ENCODE results near the gene JMJD8.

The JMJD8 gene

GRCh38 chr16:640614-641013, 43.5 kb downstream of the JMJD8 start:
- no peak for DNase-seq (ENCODE audit: low read depth in 1 of 2, low spot score in 1 of 2)
- H3K27me3 ChIP-seq (ENCODE audit: insufficient read depth, poor library complexity, severe bottlenecking), result no peaks in the 10 kb centered on the region
- no peak for TF ChIP-seq POLR2AphosphoS5 (IDR thresholded peaks at IDR 0.05; ENCODE audit: low read depth)
- TF ChIP-seq SPI1 (IDR thresholded peaks at IDR 0.05; ENCODE audit: borderline replicate concordance, low read depth), result no peak
- TF ChIP-seq CTCF (IDR thresholded peaks at IDR 0.05; ENCODE audit: insufficient read depth, low read length), result no peak
- TF ChIP-seq, protein P1, sequence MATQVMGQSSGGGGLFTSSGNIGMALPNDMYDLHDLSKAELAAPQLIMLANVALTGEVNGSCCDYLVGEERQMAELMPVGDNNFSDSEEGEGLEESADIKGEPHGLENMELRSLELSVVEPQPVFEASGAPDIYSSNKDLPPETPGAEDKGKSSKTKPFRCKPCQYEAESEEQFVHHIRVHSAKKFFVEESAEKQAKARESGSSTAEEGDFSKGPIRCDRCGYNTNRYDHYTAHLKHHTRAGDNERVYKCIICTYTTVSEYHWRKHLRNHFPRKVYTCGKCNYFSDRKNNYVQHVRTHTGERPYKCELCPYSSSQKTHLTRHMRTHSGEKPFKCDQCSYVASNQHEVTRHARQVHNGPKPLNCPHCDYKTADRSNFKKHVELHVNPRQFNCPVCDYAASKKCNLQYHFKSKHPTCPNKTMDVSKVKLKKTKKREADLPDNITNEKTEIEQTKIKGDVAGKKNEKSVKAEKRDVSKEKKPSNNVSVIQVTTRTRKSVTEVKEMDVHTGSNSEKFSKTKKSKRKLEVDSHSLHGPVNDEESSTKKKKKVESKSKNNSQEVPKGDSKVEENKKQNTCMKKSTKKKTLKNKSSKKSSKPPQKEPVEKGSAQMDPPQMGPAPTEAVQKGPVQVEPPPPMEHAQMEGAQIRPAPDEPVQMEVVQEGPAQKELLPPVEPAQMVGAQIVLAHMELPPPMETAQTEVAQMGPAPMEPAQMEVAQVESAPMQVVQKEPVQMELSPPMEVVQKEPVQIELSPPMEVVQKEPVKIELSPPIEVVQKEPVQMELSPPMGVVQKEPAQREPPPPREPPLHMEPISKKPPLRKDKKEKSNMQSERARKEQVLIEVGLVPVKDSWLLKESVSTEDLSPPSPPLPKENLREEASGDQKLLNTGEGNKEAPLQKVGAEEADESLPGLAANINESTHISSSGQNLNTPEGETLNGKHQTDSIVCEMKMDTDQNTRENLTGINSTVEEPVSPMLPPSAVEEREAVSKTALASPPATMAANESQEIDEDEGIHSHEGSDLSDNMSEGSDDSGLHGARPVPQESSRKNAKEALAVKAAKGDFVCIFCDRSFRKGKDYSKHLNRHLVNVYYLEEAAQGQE (IDR thresholded peaks at IDR 0.05; ENCODE audit: insufficient replicate concordance, low read depth), result no peak
- TF ChIP-seq GABPA (IDR thresholded peaks at IDR 0.05; ENCODE audit: low read depth), result no peak
- H3K27ac ChIP-seq (replicated peaks), result no peak overlapping the region
- H3K4me3 ChIP-seq (replicated peaks; ENCODE audit: insufficient read depth, low read length), result peak overlapping the region; percentile 68

- no peak overlapping the region for H3K27ac ChIP-seq (replicated peaks)
- no peak for TF ChIP-seq POLR2AphosphoS5 (IDR thresholded peaks at IDR 0.05; ENCODE audit: low read depth)
- TF ChIP-seq CTCF (IDR thresholded peaks at IDR 0.05; ENCODE audit: insufficient read depth, low read length), result no peak
- H3K4me3 ChIP-seq (replicated peaks; ENCODE audit: insufficient read depth, low read length), result no peak overlapping the region
- no peak for DNase-seq (ENCODE audit: low read depth in 1 of 2, low spot score in 1 of 2)
- H3K27me3 ChIP-seq (ENCODE audit: insufficient read depth, poor library complexity, severe bottlenecking), result no peaks in the 10 kb centered on the region
Measured at GRCh38 chr16:638836-639235, 45.3 kb downstream of the JMJD8 start.

DNA sequence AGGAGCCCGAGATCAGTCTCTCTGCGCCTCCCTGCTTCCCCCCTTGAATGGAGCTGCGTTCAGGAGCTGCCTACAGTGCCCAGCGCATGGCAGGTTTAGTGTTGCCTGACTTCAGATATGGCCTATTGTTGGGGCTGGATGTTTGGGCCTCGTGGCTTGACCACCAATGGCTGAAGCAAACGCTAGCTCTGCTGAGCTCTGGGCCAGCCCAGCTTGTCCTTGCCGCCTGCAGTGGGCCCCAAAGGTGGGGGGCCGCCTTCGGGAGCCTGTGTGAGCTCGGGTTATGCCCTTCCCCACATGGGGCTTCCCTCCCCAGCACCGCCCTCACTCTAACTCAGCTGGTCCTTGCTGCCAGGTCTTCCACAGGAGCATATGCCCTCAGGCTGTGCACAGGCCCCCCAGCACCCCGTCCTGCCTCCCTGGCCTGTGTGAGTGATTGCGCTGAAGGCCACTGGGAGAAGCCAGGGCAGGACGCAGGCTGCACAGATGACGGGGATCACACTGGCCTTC, 46.0 kb downstream of the JMJD8 start:
- no peak for TF ChIP-seq POLR2AphosphoS5 (IDR thresholded peaks at IDR 0.05; ENCODE audit: low read depth)
- TF ChIP-seq, protein P1 (IDR thresholded peaks at IDR 0.05; ENCODE audit: insufficient replicate concordance, low read depth), result no peak
- no peak for TF ChIP-seq GABPA (IDR thresholded peaks at IDR 0.05; ENCODE audit: low read depth)
- no peak for TF ChIP-seq SPI1 (IDR thresholded peaks at IDR 0.05; ENCODE audit: borderline replicate concordance, low read depth)
- no peak for TF ChIP-seq CTCF (IDR thresholded peaks at IDR 0.05; ENCODE audit: insufficient read depth, low read length)
- Histone ChIP-seq H3K27me3 (ENCODE audit: insufficient read depth, poor library complexity, severe bottlenecking) (no peaks in the 10 kb centered on the region), H3K4me3 (replicated peaks; ENCODE audit: insufficient read depth, low read length) (no peak overlapping the region), H3K27ac (replicated peaks) (no peak overlapping the region; the same call in 1 of the 2 replicates)
- DNase-seq (ENCODE audit: low read depth in 1 of 2, low spot score in 1 of 2), result no peak
